Gastrocnemius medialis (tissue), 4 donors: ENCODE measurements around the gene CNGB1. TPM values are rescaled to one million over a fixed set of nuclear protein-coding genes. Genes with fewer than 3 reads are reported as not detected.

Source experiments
- ATAC-seq, 2 donors: fragments of 150-250 bp; one replicate each; pipeline ENCODE4 v1.9.1; 2016
- DNase-seq, 2 donors: peaks; one replicate each; pipeline ENCODE4 v3.0.0-alpha.2; 2019
- H3K27ac ChIP-seq, 4 donors: fragments of 200-600 bp; sonication (generic); 1 replicate in 1 of 4; 2 replicates in 3 of 4; pipeline ENCODE4 v1.5.1; 2016 to 2018; ENCODE audit warnings: mild to moderate bottlenecking in 2 of 4, moderate library complexity in 1 of 4
- H3K27me3 ChIP-seq, 3 donors: fragments of 200-600 bp; sonication (generic) in 2 of 3; 1 replicate in 1 of 3; 2 replicates in 2 of 3; pipeline versions ENCODE4 v1.5.1 to v1.6.0; 2016 to 2019; ENCODE audit warnings: mild to moderate bottlenecking in 1 of 3, moderate library complexity in 1 of 3
- H3K36me3 ChIP-seq, 2 donors: fragments of 200-600 bp; sonication (generic) in 1 of 2; one replicate each; pipeline ENCODE4 v1.5.1; 2017 to 2018
- H3K4me1 ChIP-seq, 2 donors: fragments of 200-600 bp; sonication (generic) in 1 of 2; one replicate each; pipeline ENCODE4 v1.5.1; 2016 to 2017; ENCODE audit warnings: mild to moderate bottlenecking in 2 of 2
- H3K4me3 ChIP-seq, 4 donors: fragments of 200-600 bp; sonication (generic) in 3 of 4; 1 replicate in 1 of 4; 2 replicates in 3 of 4; pipeline ENCODE4 v1.5.1; 2016 to 2019; ENCODE audit warnings: mild to moderate bottlenecking in 2 of 4
- H3K9me3 ChIP-seq, 3 donors: fragments of 200-600 bp; sonication (generic) in 2 of 3; 1 replicate in 1 of 3; 2 replicates in 2 of 3; pipeline ENCODE4 v1.5.1; 2016 to 2019
- CTCF ChIP-seq, 5 experiments: fragments of 450-650 bp in 3 of 5; fragments of 200-600 bp in 2 of 5; sonication (generic) in 2 of 5; IDR thresholded peaks in 4 of 5; conservative IDR thresholded peaks in 1 of 5; 1 replicate in 4 of 5; 2 replicates in 1 of 5; pipeline ENCODE4 v1.5.1; 2016 to 2019; ENCODE audit warnings: antibody characterized with exemption in 5 of 5, mild to moderate bottlenecking in 3 of 5, moderate library complexity in 3 of 5
- POLR2A ChIP-seq, 2 donors: fragments of 450-650 bp; IDR thresholded peaks; one replicate each; pipeline ENCODE4 v1.6.1; 2017; ENCODE audit warnings: antibody characterized with exemption in 2 of 2, mild to moderate bottlenecking in 2 of 2, moderate library complexity in 2 of 2
- in situ Hi-C, 4 donors: fragments of 200-750 bp; cut with MboI; loops; one replicate each; pipeline versions ENCODE4 v1.15.0 to v1.8.0; 2017; ENCODE audit warnings: low sequenced_read_pairs in 4 of 4
- intact Hi-C: fragments of 100-400 bp; cut with DNase I; formaldehyde crosslinking; loops from one replicate; pipeline ENCODE4 v1.15.1; 2023; ENCODE audit warnings: low total_unique reads
- total RNA-seq, 4 donors: library from RNA; depleted of rRNA; stranded (reverse); fragments of >200 nt; gene quantifications; one replicate each; pipeline versions ENCODE4 v1.1.0 to v1.2.3, GENCODE V29; 2016

CNGB1 gene
- total RNA-seq, 4 donors from 2014 or later, result not detected

GRCh38 chr16:57995721-57996405 lies 24.9 kb upstream of the CNGB1 start:
- DNase-seq, result no peak
- no peak for ATAC-seq
- in situ Hi-C loops (no loop called here), intact Hi-C loops (no loop called here)
- TF ChIP-seq CTCF (IDR thresholded peaks at IDR 0.05 in 4 of 5, conservative IDR thresholded peaks at IDR 0.05 in 1 of 5), result no peak
- no peak for TF ChIP-seq POLR2A (IDR thresholded peaks at IDR 0.05)
- peaks cover 8 to 14% of the 10 kb centered on the region in 2 donors for H3K4me1 ChIP-seq
- no peak overlapping the region for H3K27ac ChIP-seq
- no peaks in the 10 kb centered on the region for H3K27me3 ChIP-seq
- H3K36me3 ChIP-seq, result peaks cover 0 to 43% of the 10 kb centered on the region in 2 donors
- H3K4me3 ChIP-seq, result no peak overlapping the region
- no peaks in the 10 kb centered on the region for H3K9me3 ChIP-seq

DNA sequence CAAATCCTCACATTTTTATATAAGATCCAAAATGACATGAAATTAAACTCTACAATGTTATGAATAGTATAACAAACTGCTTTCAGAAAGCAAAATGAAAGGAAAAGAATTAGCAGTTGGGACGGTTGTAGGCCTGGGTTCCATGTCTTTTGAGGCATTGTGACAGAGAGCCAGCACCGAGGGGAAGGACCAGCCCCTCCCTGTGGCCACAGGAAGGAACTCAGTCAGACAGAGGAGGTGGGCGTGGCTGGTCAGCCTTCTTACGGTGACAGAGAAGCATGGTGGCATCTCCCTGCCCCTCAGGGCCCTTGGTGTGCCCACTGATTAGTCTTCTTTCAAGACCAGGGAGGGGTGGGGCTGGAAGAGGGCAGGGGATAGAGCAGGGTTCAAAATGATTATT lies 23.9 kb upstream of the CNGB1 start:
- ATAC-seq, result no peak
- intact Hi-C loops (no loop called here), in situ Hi-C loops (no loop called here)
- no peak for TF ChIP-seq POLR2A (IDR thresholded peaks at IDR 0.05)
- TF ChIP-seq CTCF (IDR thresholded peaks at IDR 0.05 in 4 of 5, conservative IDR thresholded peaks at IDR 0.05 in 1 of 5), result no peak
- H3K4me3 ChIP-seq, result no peak overlapping the region
- peaks cover 7 to 14% of the 10 kb centered on the region in 2 donors for H3K4me1 ChIP-seq
- no peaks in the 10 kb centered on the region for H3K9me3 ChIP-seq
- H3K27ac ChIP-seq, result no peak overlapping the region
- peaks cover 0 to 43% of the 10 kb centered on the region in 2 donors for H3K36me3 ChIP-seq
- no peak for DNase-seq
- no peaks in the 10 kb centered on the region for H3K27me3 ChIP-seq

DNA sequence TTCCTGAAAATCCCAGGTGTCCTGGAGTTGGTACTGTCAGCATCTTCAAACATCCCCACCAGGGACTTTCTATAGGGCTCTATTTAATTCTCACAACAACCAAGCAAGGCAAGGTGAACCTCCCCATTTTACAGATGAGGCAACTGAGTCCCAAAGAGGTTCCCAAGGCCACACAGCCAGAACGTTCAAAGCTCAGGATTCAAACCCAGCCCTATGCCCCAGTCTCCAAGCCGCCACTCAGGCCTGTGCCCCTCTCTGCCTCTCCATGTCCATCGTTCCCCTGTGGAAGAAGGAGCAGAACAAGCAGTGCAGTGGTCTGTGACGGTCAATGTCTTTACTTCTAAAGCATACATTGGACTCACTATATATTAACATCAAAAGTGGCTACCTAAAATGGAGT lies 23.4 kb upstream of the CNGB1 start:
- Histone ChIP-seq H3K4me1 (peaks cover 3 to 9% of the 10 kb centered on the region in 2 donors), H3K36me3 (peaks cover 0 to 43% of the 10 kb centered on the region in 2 donors), H3K9me3 (no peaks in the 10 kb centered on the region), H3K27ac (no peak overlapping the region), H3K27me3 (no peaks in the 10 kb centered on the region), H3K4me3 (no peak overlapping the region)
- intact Hi-C loops (no loop called here), in situ Hi-C loops (no loop called here)
- TF ChIP-seq POLR2A (IDR thresholded peaks at IDR 0.05), result no peak
- no peak for TF ChIP-seq CTCF (IDR thresholded peaks at IDR 0.05 in 4 of 5, conservative IDR thresholded peaks at IDR 0.05 in 1 of 5)
- ATAC-seq (no peak), DNase-seq (no peak)

DNA sequence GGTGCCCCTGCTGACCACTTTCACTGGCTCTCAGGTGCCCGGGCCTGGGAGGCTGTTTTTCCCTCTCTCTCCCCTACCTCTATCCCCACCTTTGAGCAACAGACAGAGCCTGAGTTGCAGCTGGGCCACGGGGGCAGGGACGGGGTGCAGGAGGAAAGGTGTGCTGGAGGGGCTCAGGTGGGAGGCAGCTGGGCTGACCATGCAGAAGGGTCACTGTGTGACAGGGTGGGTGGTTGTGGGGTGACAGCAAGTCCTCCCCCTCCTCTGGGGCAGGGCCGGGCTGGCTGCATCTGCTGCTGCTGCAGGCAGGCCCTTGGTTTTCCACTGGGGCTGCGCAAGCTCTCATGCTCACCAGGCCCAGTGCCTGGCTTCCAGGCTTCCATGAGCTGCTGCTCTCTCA lies 23.0 kb upstream of the CNGB1 start:
- Histone ChIP-seq H3K9me3 (no peaks in the 10 kb centered on the region), H3K4me3 (no peak overlapping the region), H3K4me1 (peaks cover 0 to 5% of the 10 kb centered on the region in 2 donors), H3K36me3 (peaks cover 0 to 43% of the 10 kb centered on the region in 2 donors), H3K27ac (no peak overlapping the region), H3K27me3 (no peaks in the 10 kb centered on the region)
- intact Hi-C loops (no loop called here), in situ Hi-C loops (no loop called here)
- DNase-seq (no peak), ATAC-seq (no peak)
- TF ChIP-seq CTCF (IDR thresholded peaks at IDR 0.05 in 4 of 5, conservative IDR thresholded peaks at IDR 0.05 in 1 of 5), result no peak
- TF ChIP-seq POLR2A (IDR thresholded peaks at IDR 0.05), result no peak

DNA sequence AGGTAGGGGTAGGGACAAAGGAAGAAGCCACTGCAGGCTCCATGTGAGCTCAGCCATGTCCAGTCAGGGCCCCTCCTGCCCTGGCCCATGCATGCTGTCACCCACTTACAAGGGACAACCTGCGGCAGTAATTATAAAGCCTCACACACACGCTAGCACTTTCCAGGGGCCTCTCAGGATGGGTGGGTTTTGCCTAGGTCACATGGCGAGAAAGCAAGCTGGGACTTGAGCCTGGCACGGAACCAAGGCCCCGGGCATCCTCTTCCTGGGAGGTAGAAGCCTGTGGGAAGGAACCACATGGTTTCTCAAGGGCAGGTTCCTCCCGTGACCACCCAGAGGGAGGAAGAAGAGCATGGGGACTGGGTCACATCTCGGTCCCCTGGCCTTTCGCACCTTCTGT lies 22.5 kb upstream of the CNGB1 start:
- peaks cover 0 to 43% of the 10 kb centered on the region in 2 donors for H3K36me3 ChIP-seq
- in situ Hi-C loops, result no loop called here

More for the DNA sequence above, 22.5 kb upstream of the CNGB1 start:
- intact Hi-C loops, result no loop called here
- no peaks in the 10 kb centered on the region for H3K27me3 ChIP-seq
- peaks cover 0 to under 1% of the 10 kb centered on the region in 2 donors for H3K4me1 ChIP-seq
- no peak for ATAC-seq
- H3K9me3 ChIP-seq, result no peaks in the 10 kb centered on the region
- H3K4me3 ChIP-seq, result no peak overlapping the region
- H3K27ac ChIP-seq, result no peak overlapping the region
- no peak for TF ChIP-seq POLR2A (IDR thresholded peaks at IDR 0.05)
- no peak for TF ChIP-seq CTCF (IDR thresholded peaks at IDR 0.05 in 4 of 5, conservative IDR thresholded peaks at IDR 0.05 in 1 of 5)
- DNase-seq, result no peak
